Neural cell (in vitro differentiated cells): ENCODE measurements around the gene PDZRN3. TPM values are rescaled to one million over a fixed set of nuclear protein-coding genes. Genes with fewer than 3 reads are reported as not detected.

Experiments
- H2AFZ ChIP-seq: fragments of 200-600, 300-800 bp; sonication (generic), shearing (Covaris generic); 2 replicates; pipeline ENCODE4 v1.6.0; 2014; ENCODE audit warnings: low read depth, mild to moderate bottlenecking, antibody characterized with exemption, low read length, moderate library complexity
- H3F3A ChIP-seq: fragments of 200-600 bp; shearing (Covaris generic); 2 replicates; pipeline ENCODE4 v1.6.1; 2016; ENCODE audit warnings: mild to moderate bottlenecking, moderate library complexity, mixed read lengths, antibody characterized with exemption, low read length; ENCODE audit not compliant: insufficient read depth, poor library complexity, severe bottlenecking
- H3K27ac ChIP-seq: fragments of 200-600, 300-800 bp; sonication (generic), shearing (Covaris generic); 2 replicates; pipeline ENCODE4 v1.5.1; 2014; ENCODE audit warnings: mild to moderate bottlenecking, low read length, moderate library complexity
- H3K27me3 ChIP-seq: fragments of 300-800, 200-600 bp; sonication (generic), shearing (Covaris generic); 2 replicates; pipeline ENCODE4 v1.6.0; 2014; ENCODE audit warnings: mild to moderate bottlenecking, low read depth, low read length, moderate library complexity; ENCODE audit not compliant: insufficient read depth
- H3K36me3 ChIP-seq: fragments of 300-800, 200-600 bp; sonication (generic), shearing (Covaris generic); 2 replicates; pipeline ENCODE4 v1.5.1; 2014; ENCODE audit warnings: mild to moderate bottlenecking, antibody characterized with exemption, low read length, moderate library complexity; ENCODE audit not compliant: insufficient read depth
- H3K4me2 ChIP-seq: fragments of 300-800, 200-600 bp; sonication (generic), shearing (Covaris generic); 2 replicates; pipeline ENCODE4 v1.6.0; 2014; ENCODE audit warnings: mild to moderate bottlenecking, low read length
- H3K4me3 ChIP-seq: fragments of 300-800, 200-600 bp; sonication (generic), shearing (Covaris generic); 2 replicates; pipeline ENCODE4 v1.5.1; 2014; ENCODE audit warnings: mild to moderate bottlenecking, low read length, moderate library complexity
- H3K79me2 ChIP-seq: fragments of 200-600 bp; shearing (Covaris generic); replicated peaks from 2 replicates; pipeline ENCODE4 v1.6.0; 2014; ENCODE audit warnings: mild to moderate bottlenecking, low read length, moderate library complexity; ENCODE audit not compliant: insufficient read depth
- H3K9ac ChIP-seq: fragments of 300-800, 200-600 bp; sonication (generic), shearing (Covaris generic); 2 replicates; pipeline ENCODE4 v1.6.1; 2016; ENCODE audit warnings: mild to moderate bottlenecking, low read length, mixed read lengths
- H3K9me2 ChIP-seq: fragments of 200-600 bp; shearing (Covaris generic); 2 replicates; pipeline ENCODE4 v1.6.1; 2016; ENCODE audit warnings: mild to moderate bottlenecking, low read length, mixed read lengths; ENCODE audit not compliant: insufficient read depth
- H3K9me3 ChIP-seq: fragments of 200-600, 300-800 bp; sonication (generic), shearing (Covaris generic); 2 replicates; pipeline ENCODE4 v1.6.1; 2016; ENCODE audit warnings: mild to moderate bottlenecking, mixed run types, low read length, moderate library complexity, mixed read lengths
- H4K20me1 ChIP-seq: fragments of 200-600 bp; shearing (Covaris generic); 2 replicates; pipeline ENCODE4 v1.6.1; 2016; ENCODE audit warnings: mild to moderate bottlenecking, mixed run types; ENCODE audit not compliant: insufficient read depth
- EP300 ChIP-seq: fragments of 450-650 bp; conservative IDR thresholded peaks from 2 replicates; pipeline ENCODE4 v1.6.1; 2014; ENCODE audit warnings: antibody characterized with exemption, mild to moderate bottlenecking, moderate library complexity; ENCODE audit not compliant: poor library complexity, severe bottlenecking
- EZH2 ChIP-seq: fragments of 200-600, 300-800 bp; shearing (Covaris generic), sonication (generic); IDR thresholded peaks from 2 replicates; pipeline ENCODE4 v1.6.1; 2014; ENCODE audit warnings: antibody characterized with exemption, low read length, borderline replicate concordance, mild to moderate bottlenecking; ENCODE audit not compliant: insufficient read depth, poor library complexity, severe bottlenecking
- MXI1 ChIP-seq: fragments of 450-650 bp; conservative IDR thresholded peaks from 2 replicates; pipeline ENCODE4 v1.6.1; 2014; ENCODE audit warnings: antibody characterized with exemption, mild to moderate bottlenecking; ENCODE audit not compliant: poor library complexity, severe bottlenecking
- POLR2AphosphoS5 ChIP-seq: IDR thresholded peaks from 2 replicates; pipeline ENCODE4 v1.6.1; 2012
- RAD21 ChIP-seq: fragments of 450-650 bp; conservative IDR thresholded peaks from 2 replicates; pipeline ENCODE4 v1.6.1; 2014; ENCODE audit warnings: antibody characterized with exemption, mild to moderate bottlenecking, moderate library complexity
- REST ChIP-seq: IDR thresholded peaks from 2 replicates; pipeline ENCODE4 v1.6.1; 2012; ENCODE audit warnings: borderline replicate concordance
- SMC3 ChIP-seq: fragments of 450-650 bp; conservative IDR thresholded peaks from 2 replicates; pipeline ENCODE4 v1.6.1; 2014; ENCODE audit warnings: antibody characterized with exemption, mild to moderate bottlenecking, moderate library complexity; ENCODE audit not compliant: poor library complexity
- TAF1 ChIP-seq: IDR thresholded peaks from 2 replicates; pipeline ENCODE4 v1.6.1; 2012; ENCODE audit warnings: low read depth
- polyA plus RNA-seq: library from polyadenylated mRNA; depleted of rRNA; stranded (reverse); fragments of >200 nt; gene quantifications from 2 replicates; pipeline ENCODE4 v1.2.3, GENCODE V29; 2014
- TF ChIP-seq, protein P1 (sequence below): fragments of 450-650 bp; IDR thresholded peaks from 2 replicates; pipeline ENCODE4 v1.5.1; 2014; ENCODE audit warnings: antibody characterized with exemption, mild to moderate bottlenecking, moderate library complexity; ENCODE audit not compliant: poor library complexity, severe bottlenecking

The PDZRN3 gene
- polyA plus RNA-seq, 1 donor from 2014 or later = 1.1 TPM

DNA sequence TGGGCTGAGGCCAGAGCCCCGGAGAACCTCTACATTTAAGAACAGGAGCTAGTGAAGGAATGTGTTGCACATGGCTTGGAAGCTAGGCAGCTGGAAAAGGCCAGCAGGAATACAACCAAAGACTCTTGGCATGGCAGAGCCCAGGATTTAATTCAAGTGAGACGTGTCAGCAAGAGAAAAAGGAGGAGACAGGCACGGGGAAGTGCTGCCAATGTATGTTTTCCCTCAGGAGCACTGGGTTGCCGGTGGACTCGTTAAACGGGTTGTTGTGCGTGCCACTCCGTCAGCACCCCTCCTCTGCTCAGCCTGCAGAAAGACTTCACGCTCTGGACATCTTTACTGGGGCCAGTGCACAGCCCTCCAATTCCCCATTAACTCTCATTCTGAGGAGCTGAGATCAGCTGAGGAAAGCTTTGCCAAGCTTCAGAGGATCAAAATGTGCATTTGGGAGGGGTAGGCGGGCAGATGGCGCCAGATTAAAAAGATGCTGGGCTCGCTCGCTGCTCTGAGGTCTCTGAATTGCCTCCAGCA is 103.7 kb downstream of the PDZRN3 start:
- Histone ChIP-seq H3K27me3 (no peaks in the 10 kb centered on the region), H4K20me1 (no peaks in the 10 kb centered on the region), H3K9me3 (no peaks in the 10 kb centered on the region), H2AFZ (no peak overlapping the region), H3K9me2 (no peaks in the 10 kb centered on the region), H3K79me2 (no peaks in the 10 kb centered on the region), H3F3A (no peaks in the 10 kb centered on the region), H3K9ac (no peak overlapping the region), H3K27ac (no peak overlapping the region), H3K4me3 (no peak overlapping the region), H3K4me2 (no peak overlapping the region), H3K36me3 (no peaks in the 10 kb centered on the region)
- no peak for TF ChIP-seq EP300
- TF ChIP-seq, protein P1, sequence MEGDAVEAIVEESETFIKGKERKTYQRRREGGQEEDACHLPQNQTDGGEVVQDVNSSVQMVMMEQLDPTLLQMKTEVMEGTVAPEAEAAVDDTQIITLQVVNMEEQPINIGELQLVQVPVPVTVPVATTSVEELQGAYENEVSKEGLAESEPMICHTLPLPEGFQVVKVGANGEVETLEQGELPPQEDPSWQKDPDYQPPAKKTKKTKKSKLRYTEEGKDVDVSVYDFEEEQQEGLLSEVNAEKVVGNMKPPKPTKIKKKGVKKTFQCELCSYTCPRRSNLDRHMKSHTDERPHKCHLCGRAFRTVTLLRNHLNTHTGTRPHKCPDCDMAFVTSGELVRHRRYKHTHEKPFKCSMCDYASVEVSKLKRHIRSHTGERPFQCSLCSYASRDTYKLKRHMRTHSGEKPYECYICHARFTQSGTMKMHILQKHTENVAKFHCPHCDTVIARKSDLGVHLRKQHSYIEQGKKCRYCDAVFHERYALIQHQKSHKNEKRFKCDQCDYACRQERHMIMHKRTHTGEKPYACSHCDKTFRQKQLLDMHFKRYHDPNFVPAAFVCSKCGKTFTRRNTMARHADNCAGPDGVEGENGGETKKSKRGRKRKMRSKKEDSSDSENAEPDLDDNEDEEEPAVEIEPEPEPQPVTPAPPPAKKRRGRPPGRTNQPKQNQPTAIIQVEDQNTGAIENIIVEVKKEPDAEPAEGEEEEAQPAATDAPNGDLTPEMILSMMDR = no peak
- TF ChIP-seq POLR2AphosphoS5 = no peak
- no peak for TF ChIP-seq MXI1
- TF ChIP-seq TAF1 = no peak

GRCh38 chr3:73516631-73517030 is 108.1 kb downstream of the PDZRN3 start:
- no peaks in the 10 kb centered on the region for H3F3A ChIP-seq
- H3K27ac ChIP-seq = no peak overlapping the region
- H3K79me2 ChIP-seq = no peaks in the 10 kb centered on the region
- H4K20me1 ChIP-seq = no peaks in the 10 kb centered on the region
- H3K4me2 ChIP-seq = no peak overlapping the region
- H3K9ac ChIP-seq = no peak overlapping the region
- no peaks in the 10 kb centered on the region for H3K36me3 ChIP-seq
- TF ChIP-seq, protein P1 = no peak
- no peak for TF ChIP-seq RAD21
- no peak for TF ChIP-seq EZH2
- no peak for TF ChIP-seq REST
- no peak for TF ChIP-seq TAF1
- no peak for TF ChIP-seq SMC3
- no peak for TF ChIP-seq POLR2AphosphoS5
- TF ChIP-seq EP300 = no peak
- no peak overlapping the region for H2AFZ ChIP-seq
- no peaks in the 10 kb centered on the region for H3K27me3 ChIP-seq
- no peaks in the 10 kb centered on the region for H3K9me2 ChIP-seq
- H3K9me3 ChIP-seq = no peaks in the 10 kb centered on the region
- H3K4me3 ChIP-seq = no peak overlapping the region
